Esophagus squamous epithelium (tissue), 4 donors: ENCODE measurements around the gene MYOM3.

Source experiments
- CTCF ChIP-seq, 6 experiments: fragments of 450-650 bp in 4 of 6; fragments of 200-600 bp in 2 of 6; sonication (generic) in 2 of 6; IDR thresholded peaks; one replicate each; pipeline ENCODE4 v1.5.1; 2016 to 2019; ENCODE audit warnings: antibody characterized with exemption in 6 of 6, mild to moderate bottlenecking in 4 of 6, moderate library complexity in 4 of 6
- POLR2A ChIP-seq, 4 donors: fragments of 450-650 bp; IDR thresholded peaks; one replicate each; pipeline ENCODE4 v1.6.1; 2017; ENCODE audit warnings: antibody characterized with exemption in 4 of 4, mild to moderate bottlenecking in 4 of 4, moderate library complexity in 3 of 4

- TF ChIP-seq CTCF (IDR thresholded peaks at IDR 0.05) (no peak), POLR2A (IDR thresholded peaks at IDR 0.05) (no peak)
These were observed 8.5 kb downstream of the MYOM3 start for GRCh38 chr1:24103408-24103807.
